B cell (primary cell): ENCODE measurements around the gene CCDC187. TPM values are rescaled to one million over a fixed set of nuclear protein-coding genes. Genes with fewer than 3 reads are reported as not detected.
A peak's percentile ranks its signal among the peaks of the same experiment; 100 is the strongest.

Experiments
- ATAC-seq: fragments of 200-7000 bp; cut with Tn5 transposase; one replicate; pipeline ENCODE4 v1.10.0; 2021; ENCODE audit warnings: low read depth, mild to moderate bottlenecking, moderate number of reproducible peaks, moderate library complexity
- CTCF ChIA-PET: fragments of 350-600 bp; sonication (Branson Sonifier 250); formaldehyde crosslinking; loops from one replicate; lab custom pipeline; 2021; ENCODE audit warnings: antibody characterized with exemption, inconsistent platforms; lab: Charles Lee
- POLR2A ChIA-PET: fragments of 350-600 bp; sonication (Branson Sonifier 250); formaldehyde crosslinking; loops from one replicate; lab custom pipeline; 2021; ENCODE audit warnings: antibody characterized with exemption; lab: Charles Lee
- DNase-seq: peaks from one replicate; pipeline ENCODE4 v3.0.0; 2013
- H2AFZ ChIP-seq: 2 replicates; pipeline ENCODE4 v1.6.1; 2012; ENCODE audit warnings: mild to moderate bottlenecking, low read depth, low read length; ENCODE audit not compliant: insufficient read depth, poor library complexity, severe bottlenecking
- H3K27ac ChIP-seq, 2 donors: 1 replicate in 1 of 2; 2 replicates in 1 of 2; pipeline ENCODE4 v1.5.1; 2012 to 2013; ENCODE audit warnings: low read length in 2 of 2, mild to moderate bottlenecking in 2 of 2, moderate library complexity in 1 of 2
- H3K27me3 ChIP-seq, 4 experiments: fragments of 200-600 bp in 1 of 4; sonication (generic) in 1 of 4; replicated peaks in 1 of 4; 1 replicate in 2 of 4; 2 replicates in 2 of 4; pipeline versions ENCODE4 v1.6.1 to v1.7.0; 2013 to 2016; ENCODE audit warnings: low read length in 3 of 4, mild to moderate bottlenecking in 2 of 4, mixed read lengths in 1 of 4, moderate library complexity in 1 of 4; ENCODE audit not compliant: insufficient read depth in 4 of 4, control insufficient read depth in 3 of 4; ENCODE audit errors: control extremely low read depth in 1 of 4
- H3K36me3 ChIP-seq, 2 experiments: replicated peaks in 1 of 2; 1 replicate in 1 of 2; 2 replicates in 1 of 2; pipeline versions ENCODE4 v1.6.1 to v1.7.1; 2013; ENCODE audit warnings: low read length in 1 of 2; ENCODE audit not compliant: insufficient read depth in 2 of 2, control insufficient read depth in 1 of 2; ENCODE audit errors: control extremely low read depth in 1 of 2, extremely low read depth in 1 of 2
- H3K4me1 ChIP-seq, 2 donors: fragments of 200-600 bp in 1 of 2; sonication (generic) in 1 of 2; 1 replicate in 1 of 2; 2 replicates in 1 of 2; pipeline versions ENCODE4 v1.5.1 to v1.6.1; 2013 to 2017; ENCODE audit warnings: low read length in 2 of 2; ENCODE audit not compliant: control insufficient read depth in 2 of 2, insufficient read depth in 2 of 2
- H3K4me2 ChIP-seq: replicated peaks from 2 replicates; pipeline ENCODE3; 2012; ENCODE audit warnings: mild to moderate bottlenecking, low read depth, low read length; ENCODE audit not compliant: poor library complexity, severe bottlenecking
- H3K4me3 ChIP-seq, 5 experiments: fragments of 200-600 bp in 1 of 5; sonication (generic) in 1 of 5; 1 replicate in 3 of 5; 2 replicates in 2 of 5; pipeline versions ENCODE4 v1.5.1 to v1.7.0; 2011 to 2016; ENCODE audit warnings: low read length in 4 of 5, mild to moderate bottlenecking in 4 of 5, low read depth in 2 of 5, control low read depth in 1 of 5, moderate library complexity in 1 of 5; ENCODE audit not compliant: insufficient read depth in 1 of 5; ENCODE audit errors: control extremely low read depth in 1 of 5, extremely low read depth in 1 of 5
- H3K79me2 ChIP-seq: fragments of 200-600 bp; sonication (generic); one replicate; pipeline ENCODE4 v1.6.0; 2016; ENCODE audit warnings: low read length; ENCODE audit not compliant: control insufficient read depth, insufficient read depth
- H3K9ac ChIP-seq: fragments of 200-600 bp; sonication (generic); 2 replicates; pipeline ENCODE4 v1.6.1; 2017; ENCODE audit warnings: mild to moderate bottlenecking, low read length, moderate library complexity
- H3K9me3 ChIP-seq, 3 donors: one replicate each; pipeline versions ENCODE4 v1.6.1 to v1.7.1; 2013; ENCODE audit warnings: low read length in 2 of 3; ENCODE audit not compliant: control insufficient read depth in 2 of 3, insufficient read depth in 1 of 3; ENCODE audit errors: control extremely low read depth in 1 of 3
- H4K20me1 ChIP-seq: 2 replicates; pipeline ENCODE4 v1.6.0; 2012; ENCODE audit warnings: mild to moderate bottlenecking, low read length; ENCODE audit not compliant: insufficient read depth, control insufficient read depth, poor library complexity, severe bottlenecking
- H3K27ac Mint-ChIP-seq: one replicate; pipeline ENCODE4 v1.8.0; 2021; ENCODE audit warnings: mixed read lengths
- H3K27me3 Mint-ChIP-seq: one replicate; pipeline ENCODE4 v1.8.0; 2021; ENCODE audit warnings: mixed read lengths
- H3K4me1 Mint-ChIP-seq: one replicate; pipeline ENCODE4 v1.8.0; 2021; ENCODE audit warnings: mixed read lengths
- H3K4me3 Mint-ChIP-seq: one replicate; pipeline ENCODE4 v1.8.0; 2021; ENCODE audit warnings: mixed read lengths
- H3K9me3 Mint-ChIP-seq: one replicate; pipeline ENCODE4 v1.8.0; 2022; ENCODE audit warnings: mixed read lengths; ENCODE audit not compliant: insufficient read depth
- EZH2 ChIP-seq: IDR thresholded peaks from 2 replicates; pipeline ENCODE4 v1.6.1; 2012; ENCODE audit warnings: borderline replicate concordance, low read depth, mild to moderate bottlenecking, moderate library complexity, low read length; ENCODE audit not compliant: insufficient read depth, poor library complexity, severe bottlenecking
- WGBS: methylation state at CpG from one replicate; pipeline ENCODE4 v1.1.5; 2013; ENCODE audit warnings: missing lambda C conversion rate; ENCODE audit not compliant: insufficient coverage; 5-methylcytosine and 5-hydroxymethylcytosine counted together
- intact Hi-C: fragments of 100-400 bp; cut with micrococcal nuclease; formaldehyde crosslinking; loops from one replicate; pipeline ENCODE4 v1.10.0; 2022
- polyA plus RNA-seq: library from polyadenylated mRNA; depleted of rRNA; stranded (reverse); fragments of >200 nt; gene quantifications from 2 replicates; pipeline ENCODE4 v1.2.3, GENCODE V29; 2012
- total RNA-seq, 2 donors: library from RNA; stranded (reverse); fragments of 120-200 nt in 1 of 2; gene quantifications; 1 replicate in 1 of 2; 2 replicates in 1 of 2; pipeline versions ENCODE4 v1.2.3 to v1.2.4, GENCODE V29; 2013 to 2022
- TF ChIP-seq, protein P1 (sequence below): fragments of 200-600 bp; IDR thresholded peaks from one replicate; pipeline ENCODE4 v1.8.0; 2022; ENCODE audit warnings: antibody characterized with exemption, mild to moderate bottlenecking

CCDC187 gene
- total and polyA plus RNA-seq, 2 donors (not counting 1 experiment from before 2014, with no cell fraction given) = 1.5 to 7.6 TPM

DNA sequence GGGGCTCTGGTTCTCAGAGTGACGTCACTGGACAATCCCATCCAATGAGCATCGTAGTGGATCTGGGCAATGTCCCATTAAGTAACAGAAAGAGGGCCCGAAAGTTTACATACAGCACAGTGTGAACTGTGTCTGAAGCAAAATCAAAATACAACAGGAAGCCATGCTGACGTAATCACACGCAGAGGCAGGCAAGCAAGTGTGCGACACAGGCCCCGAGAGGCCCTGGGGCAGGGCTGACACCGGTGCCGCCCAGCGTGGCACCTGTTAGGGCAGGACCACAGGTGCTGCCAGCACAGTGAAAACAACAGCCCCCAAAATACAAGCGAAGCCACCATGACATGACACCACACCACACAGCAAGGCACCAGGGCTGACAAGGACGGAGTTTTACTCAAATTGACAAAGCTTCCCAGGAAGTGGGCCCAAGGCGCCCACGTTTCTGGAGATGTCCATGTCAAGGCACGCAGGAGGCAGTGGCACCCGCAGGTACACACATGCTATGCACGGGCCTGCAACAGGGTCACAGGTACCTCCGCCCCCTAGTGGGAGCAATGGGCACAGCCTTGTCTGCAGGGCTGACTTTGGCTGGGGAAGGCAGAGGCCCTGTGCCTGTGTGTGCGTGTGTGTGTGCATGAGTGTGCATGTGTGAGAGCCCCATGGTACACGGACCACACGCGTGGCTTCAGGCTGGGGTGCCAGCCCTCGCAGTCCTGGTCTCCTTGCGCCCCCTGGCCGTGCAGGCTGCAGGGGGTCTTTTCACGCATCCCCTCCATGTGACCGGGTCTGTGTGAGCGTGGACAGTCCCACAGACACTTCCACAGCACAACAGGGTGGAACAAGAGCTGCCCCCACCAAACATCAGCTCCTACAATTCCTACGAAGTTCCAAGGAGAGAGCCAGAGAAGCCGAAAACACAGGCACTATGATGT, 77.9 kb downstream of the CCDC187 start:
- H3K4me1 ChIP-seq = peaks cover 40 to 73% of the 10 kb centered on the region in 2 donors
- Mint-ChIP-seq H3K4me1 (peaks cover 79% of the 10 kb centered on the region), H3K27ac (peak overlapping the region; percentile 98), H3K4me3 (peak overlapping the region; percentile 86), H3K27me3 (no peaks in the 10 kb centered on the region), H3K9me3 (no peaks in the 10 kb centered on the region)
- 45% methylated on average over 27 of the region's 30 CpGs for WGBS
- peaks cover 0 to 10% (median 0%) of the 10 kb centered on the region in 3 donors for H3K9me3 ChIP-seq
- ATAC-seq (peak; percentile 76), DNase-seq (peak; percentile 95)
- ChIA-PET POLR2A (interaction anchor here (0.5 to 6.4 kb wide), 7 partner anchors 9 to 724 kb away, joined by 3 to 53 read pairs (median 8); no protein-coding TSS in a partner anchor), CTCF (interaction anchor here (0.8 to 7.7 kb wide), 11 partner anchors 8 to 263 kb away, joined by 3 to 102 read pairs (median 4); no protein-coding TSS in a partner anchor)
- intact Hi-C loops = loop anchor here (1.0 kb wide), 5 partner anchors 14 to 108 kb away; partner anchors contain the start of gene TMEM250
- H3K79me2 ChIP-seq = peaks cover 91% of the 10 kb centered on the region
- TF ChIP-seq EZH2 = no peak
- TF ChIP-seq, protein P1, sequence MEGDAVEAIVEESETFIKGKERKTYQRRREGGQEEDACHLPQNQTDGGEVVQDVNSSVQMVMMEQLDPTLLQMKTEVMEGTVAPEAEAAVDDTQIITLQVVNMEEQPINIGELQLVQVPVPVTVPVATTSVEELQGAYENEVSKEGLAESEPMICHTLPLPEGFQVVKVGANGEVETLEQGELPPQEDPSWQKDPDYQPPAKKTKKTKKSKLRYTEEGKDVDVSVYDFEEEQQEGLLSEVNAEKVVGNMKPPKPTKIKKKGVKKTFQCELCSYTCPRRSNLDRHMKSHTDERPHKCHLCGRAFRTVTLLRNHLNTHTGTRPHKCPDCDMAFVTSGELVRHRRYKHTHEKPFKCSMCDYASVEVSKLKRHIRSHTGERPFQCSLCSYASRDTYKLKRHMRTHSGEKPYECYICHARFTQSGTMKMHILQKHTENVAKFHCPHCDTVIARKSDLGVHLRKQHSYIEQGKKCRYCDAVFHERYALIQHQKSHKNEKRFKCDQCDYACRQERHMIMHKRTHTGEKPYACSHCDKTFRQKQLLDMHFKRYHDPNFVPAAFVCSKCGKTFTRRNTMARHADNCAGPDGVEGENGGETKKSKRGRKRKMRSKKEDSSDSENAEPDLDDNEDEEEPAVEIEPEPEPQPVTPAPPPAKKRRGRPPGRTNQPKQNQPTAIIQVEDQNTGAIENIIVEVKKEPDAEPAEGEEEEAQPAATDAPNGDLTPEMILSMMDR = peak; percentile 94
- H2AFZ ChIP-seq = peak overlapping the region; percentile 20
- peaks cover 0 to 70% of the 10 kb centered on the region in 2 experiments for H3K36me3 ChIP-seq
- H3K27me3 ChIP-seq = no peaks in the 10 kb centered on the region
- peak overlapping the region; percentile 95 to 100 for H3K27ac ChIP-seq
- H3K9ac ChIP-seq = peak overlapping the region; percentile 61
- peaks cover 77% of the 10 kb centered on the region for H4K20me1 ChIP-seq
- peak overlapping the region in 4 of 5 experiments; percentile 19 to 47 (median 35) for H3K4me3 ChIP-seq
- peak overlapping the region; percentile 73 for H3K4me2 ChIP-seq
